ENCODE data around the gene SCAMP2.
"Not testable (repeated sequence)": the region's sequence is repeated elsewhere in the genome, so short reads cannot be mapped to it uniquely, and the experiment has no call there.

The SCAMP2 gene

GRCh38 chr15:74873036-74873755 lies at the start of gene SCAMP2:
SCAMP2 (minus strand) TSS chr15:74873365; CDS start chr15:74873255, 110 bp downstream.
- peak; percentile 83 to 87 for DNase-seq

- DNase-seq: no peak
These were observed 47.3 kb upstream of the SCAMP2 start for GRCh38 chr15:74920456-74920855.

GRCh38 chr15:74917676-74918075 lies 44.5 kb upstream of the SCAMP2 start:
- no peak for DNase-seq

GRCh38 chr15:74913799-74914198 lies 40.6 kb upstream of the SCAMP2 start:
- not testable (repeated sequence) for DNase-seq

GRCh38 chr15:74913041-74913440 lies 39.9 kb upstream of the SCAMP2 start:
- DNase-seq: no peak

- DNase-seq: no peak
These were observed 35.5 kb upstream of the SCAMP2 start for GRCh38 chr15:74908635-74909034.

GRCh38 chr15:74907163-74907870 lies 34.2 kb upstream of the SCAMP2 start:
- no peak for DNase-seq

GRCh38 chr15:74906450-74907162 lies 33.4 kb upstream of the SCAMP2 start, which contains the start of gene FAM219B:
FAM219B (minus strand) TSS chr15:74906851; CDS start chr15:74906800, 51 bp downstream.
- peak; percentile 71 to 83 for DNase-seq

GRCh38 chr15:74906067-74906449 lies 32.9 kb upstream of the SCAMP2 start:
- DNase-seq: no peak

- no peak for DNase-seq
These were observed 31.1 kb upstream of the SCAMP2 start for GRCh38 chr15:74904190-74904805.

GRCh38 chr15:74903676-74904075 lies 30.5 kb upstream of the SCAMP2 start:
- DNase-seq: no peak

- DNase-seq: no peak
These were observed 29.3 kb upstream of the SCAMP2 start for GRCh38 chr15:74902295-74903075.

- no peak for DNase-seq
These were observed 28.5 kb upstream of the SCAMP2 start for GRCh38 chr15:74901612-74902063.

- DNase-seq: no peak
These were observed 24.1 kb upstream of the SCAMP2 start for GRCh38 chr15:74897300-74897701.

GRCh38 chr15:74896316-74896715 lies 23.2 kb upstream of the SCAMP2 start:
- no peak for DNase-seq

GRCh38 chr15:74895830-74896229 lies 22.7 kb upstream of the SCAMP2 start:
- no peak for DNase-seq

GRCh38 chr15:74894383-74894782 lies 21.2 kb upstream of the SCAMP2 start:
- DNase-seq: not testable (repeated sequence)

- no peak for DNase-seq
These were observed 20.5 kb upstream of the SCAMP2 start for GRCh38 chr15:74893627-74894026.

GRCh38 chr15:74892931-74893330 lies 19.8 kb upstream of the SCAMP2 start:
- DNase-seq: no peak

GRCh38 chr15:74892313-74892712 lies 19.1 kb upstream of the SCAMP2 start:
- no peak for DNase-seq

GRCh38 chr15:74891469-74891868 lies 18.3 kb upstream of the SCAMP2 start:
- no peak for DNase-seq

- no peak for DNase-seq
These were observed 17.4 kb upstream of the SCAMP2 start for GRCh38 chr15:74890665-74890960.

All from NCI-H1930 (cell line).